Measurements from ENCODE around the gene BUB3.

BUB3 gene

DNA sequence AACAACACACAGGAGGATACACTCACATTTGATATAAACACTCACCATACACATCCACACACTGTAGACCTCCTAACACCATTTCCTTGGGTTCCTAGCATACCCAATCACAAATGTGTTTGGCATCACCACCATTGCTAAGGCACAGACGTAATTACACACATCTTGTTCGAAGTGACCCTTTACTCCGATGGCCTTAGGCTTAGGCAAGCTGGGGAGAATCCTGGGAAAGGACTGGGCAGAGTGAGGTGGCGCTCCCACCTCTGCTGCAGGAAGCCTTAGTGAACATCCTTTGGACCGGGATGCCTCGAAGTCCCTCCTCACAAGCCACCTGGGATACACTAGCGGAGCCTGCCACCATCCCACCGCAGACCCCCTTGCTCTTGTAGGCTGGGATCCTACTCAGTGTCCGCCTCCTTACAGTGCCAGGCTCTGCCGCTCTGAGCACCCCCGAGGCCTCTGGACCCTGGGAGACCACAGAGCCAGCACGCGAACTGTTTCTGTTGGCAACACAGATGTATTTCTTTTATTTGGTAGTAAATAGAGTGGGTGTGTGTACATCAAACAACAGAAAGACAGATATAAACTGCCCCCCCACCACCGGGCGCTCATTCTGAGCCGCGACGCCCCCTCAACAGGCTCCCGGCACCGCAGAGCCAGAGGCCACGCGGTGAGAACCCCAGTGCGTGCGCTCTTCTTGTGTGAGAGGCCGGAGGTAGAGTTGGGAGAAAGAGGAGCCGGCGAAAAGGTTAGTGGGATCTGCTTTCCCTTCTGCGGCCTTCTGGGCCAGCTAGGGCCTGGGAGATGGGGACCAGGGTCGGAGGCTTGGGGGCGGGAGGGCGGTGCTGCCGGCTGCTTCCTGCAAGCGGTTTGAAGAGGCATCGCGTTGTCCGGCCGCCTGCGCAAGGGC is 12.2 kb upstream of the BUB3 start:
- DNase-seq, result no peak

DNA sequence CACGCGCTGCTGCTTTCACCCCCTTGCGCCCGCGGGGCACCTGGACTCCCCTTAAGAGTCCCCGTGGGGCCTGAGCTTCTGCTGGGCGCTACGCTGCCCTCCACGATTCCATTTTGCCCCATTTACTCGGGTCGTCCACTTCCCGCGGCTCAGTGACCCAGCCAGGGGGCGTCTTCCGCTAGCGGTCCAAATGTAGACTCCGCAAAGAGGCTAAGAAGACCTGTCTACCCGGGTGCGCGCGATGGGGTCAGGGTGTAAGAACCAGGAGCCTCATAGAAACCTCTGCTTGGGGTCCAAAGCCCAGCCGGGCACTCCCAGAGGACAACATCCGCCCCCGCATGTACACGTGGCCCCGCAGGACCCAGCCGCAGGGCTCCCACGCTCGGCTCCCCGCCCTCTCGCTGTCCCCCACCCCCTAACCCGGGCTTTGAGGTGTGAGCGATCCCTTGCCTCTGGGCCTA is 11.5 kb upstream of the BUB3 start:
- no peak for DNase-seq

DNA sequence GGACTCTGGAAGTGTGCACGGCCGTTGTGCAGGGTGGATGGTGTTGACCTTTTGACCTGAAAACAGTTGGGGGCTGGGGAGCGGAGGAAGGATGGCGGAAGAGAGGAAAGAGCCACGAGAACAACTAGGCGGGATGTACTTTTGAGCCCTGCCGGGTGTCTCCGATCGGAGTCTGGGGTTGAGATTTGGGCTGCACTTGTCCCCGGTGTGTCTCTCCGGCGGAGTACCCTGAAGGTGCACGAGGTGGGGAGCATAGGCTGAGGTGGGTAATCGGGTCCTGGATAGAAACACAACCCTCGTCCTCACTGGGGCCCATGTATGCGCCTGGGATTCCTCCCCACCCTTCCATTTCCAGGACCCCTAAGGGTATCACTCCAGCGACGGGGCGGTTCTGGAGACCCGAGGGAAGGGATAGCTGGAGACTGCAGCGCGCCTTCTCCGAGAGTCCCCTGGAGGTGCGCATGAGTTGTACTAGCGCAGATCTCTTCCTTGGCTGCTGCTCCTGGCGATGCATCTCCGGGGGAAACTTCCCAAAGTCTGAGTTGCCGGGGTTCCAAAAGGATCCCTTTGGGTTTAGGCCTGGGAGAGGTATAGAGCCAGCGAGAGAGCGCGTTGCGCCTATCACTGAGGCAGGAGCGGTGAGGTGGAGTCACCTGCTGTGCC is 10.9 kb upstream of the BUB3 start:
- no peak for DNase-seq

DNA sequence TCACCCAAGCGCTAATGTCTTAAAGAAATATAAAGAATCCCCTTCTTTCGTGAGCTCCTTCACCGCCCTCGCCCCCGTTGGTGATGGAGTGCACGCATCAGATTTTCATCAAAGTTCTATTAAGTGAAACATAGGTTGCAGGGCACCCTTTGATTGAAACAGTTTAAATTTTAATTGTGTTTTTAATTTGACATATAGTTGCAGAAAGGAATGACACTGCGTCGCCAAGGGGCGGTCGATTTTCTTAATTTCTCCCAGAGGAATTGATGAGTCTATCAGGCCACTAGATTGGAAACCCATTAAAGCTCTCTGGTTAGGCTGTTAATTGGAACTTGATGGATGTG is 10.4 kb upstream of the BUB3 start:
- no peak for DNase-seq

DNA sequence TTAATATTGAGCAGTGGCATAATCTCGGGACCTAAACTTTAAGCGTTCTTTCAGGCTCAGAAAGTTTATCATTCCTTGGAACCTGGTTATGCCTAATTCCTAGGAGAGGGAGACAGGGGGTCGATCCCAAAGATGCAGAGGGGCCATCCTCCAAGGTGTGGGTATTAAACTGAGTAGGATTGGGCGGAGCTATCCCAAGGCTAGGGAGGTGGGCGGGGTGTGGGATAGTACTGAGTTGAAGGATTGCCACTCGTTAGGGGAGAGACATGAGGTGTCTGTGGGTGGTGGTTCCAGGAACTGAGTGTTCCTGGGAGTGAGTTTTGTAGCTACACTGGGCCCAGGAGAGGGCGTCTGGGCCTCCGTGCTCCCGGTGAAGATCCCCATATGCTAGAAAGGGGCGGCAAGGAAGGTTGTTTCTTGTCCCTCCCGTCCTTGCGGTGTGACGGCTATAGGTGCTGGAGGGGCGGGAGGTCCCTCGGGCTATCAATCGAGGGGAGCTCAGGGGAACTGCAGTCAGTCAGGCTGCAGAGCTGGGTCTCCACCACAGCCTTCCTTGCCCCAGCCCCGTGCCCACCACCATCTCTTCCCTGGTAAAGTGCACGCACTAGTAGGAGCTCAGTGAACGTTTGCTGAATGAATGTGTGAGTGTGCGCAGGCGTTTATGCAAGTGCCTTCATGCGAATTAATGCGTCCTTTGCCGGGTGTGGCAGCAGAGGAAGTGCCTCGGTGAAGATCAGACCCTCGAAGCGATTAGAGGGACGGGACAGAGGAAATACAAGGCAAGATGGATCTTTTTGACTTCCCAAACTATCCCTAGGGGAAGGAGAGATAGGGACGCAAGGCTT is 9.3 kb upstream of the BUB3 start:
- no peak for DNase-seq

DNA sequence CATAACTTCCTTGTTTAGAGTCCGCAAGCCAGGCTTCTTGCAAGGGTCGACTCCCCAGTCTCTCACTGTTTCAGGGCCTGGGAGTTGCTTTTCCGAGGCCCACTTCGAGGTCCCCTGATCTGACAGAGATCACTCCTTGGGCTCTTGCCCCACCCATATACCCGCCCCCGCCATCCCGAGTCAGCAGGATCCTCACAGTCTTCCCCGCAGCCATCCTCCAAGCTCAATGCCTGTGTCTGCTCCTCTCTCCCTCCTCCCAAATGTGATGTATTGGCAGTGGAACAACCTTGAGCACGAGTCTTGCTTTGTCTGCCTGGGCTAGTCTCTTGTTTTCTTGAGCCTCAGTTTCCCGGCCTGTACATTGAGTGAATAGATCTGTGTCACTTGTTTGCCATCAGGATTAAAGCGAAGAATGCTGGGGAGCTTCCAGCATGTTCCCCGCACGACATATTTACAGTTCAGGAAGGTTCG is 8.6 kb upstream of the BUB3 start:
- DNase-seq, result no peak

DNA sequence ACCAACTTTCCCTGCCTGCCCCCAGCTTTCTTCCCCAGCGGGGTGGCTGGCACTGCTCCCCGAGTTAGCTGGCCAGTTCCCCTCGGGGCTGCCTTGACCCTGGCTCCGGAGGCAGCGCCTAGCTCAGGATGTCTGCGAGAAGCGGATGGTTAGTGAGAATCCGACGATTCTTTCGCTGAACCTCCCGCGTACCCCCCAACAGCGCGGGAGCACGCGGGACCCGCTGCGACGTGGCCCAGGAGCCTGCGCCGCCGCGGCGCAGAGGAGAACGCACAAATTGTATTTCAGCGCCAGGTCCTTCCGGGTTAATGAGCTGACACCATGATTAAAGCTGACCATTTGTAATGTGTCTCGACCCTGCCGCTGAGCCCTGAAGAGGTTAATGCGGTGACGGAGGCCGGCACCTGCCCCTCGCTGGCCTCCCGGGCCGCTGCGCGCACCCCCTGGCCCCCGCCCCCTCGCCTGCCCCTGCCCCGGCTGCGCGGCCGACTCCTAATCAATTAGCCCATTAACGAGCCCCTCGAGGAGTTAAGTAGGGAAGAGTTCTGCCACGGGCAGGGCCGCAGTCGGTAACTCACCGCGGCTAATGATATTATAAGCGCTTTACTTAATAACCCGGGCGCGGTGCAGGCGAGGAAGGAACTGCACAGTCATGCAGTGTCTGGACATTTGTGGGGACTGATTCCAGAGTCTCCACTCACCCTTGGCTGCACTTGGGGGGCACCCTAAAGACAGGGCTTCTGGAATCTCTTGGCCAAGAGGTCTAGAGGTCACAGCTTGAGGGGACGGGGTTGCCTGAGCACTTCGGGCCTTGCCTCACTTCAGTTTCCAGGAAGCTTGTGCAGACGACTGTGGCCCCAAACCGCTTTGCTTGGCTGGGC is 7.9 kb upstream of the BUB3 start:
- DNase-seq, result no peak

DNA sequence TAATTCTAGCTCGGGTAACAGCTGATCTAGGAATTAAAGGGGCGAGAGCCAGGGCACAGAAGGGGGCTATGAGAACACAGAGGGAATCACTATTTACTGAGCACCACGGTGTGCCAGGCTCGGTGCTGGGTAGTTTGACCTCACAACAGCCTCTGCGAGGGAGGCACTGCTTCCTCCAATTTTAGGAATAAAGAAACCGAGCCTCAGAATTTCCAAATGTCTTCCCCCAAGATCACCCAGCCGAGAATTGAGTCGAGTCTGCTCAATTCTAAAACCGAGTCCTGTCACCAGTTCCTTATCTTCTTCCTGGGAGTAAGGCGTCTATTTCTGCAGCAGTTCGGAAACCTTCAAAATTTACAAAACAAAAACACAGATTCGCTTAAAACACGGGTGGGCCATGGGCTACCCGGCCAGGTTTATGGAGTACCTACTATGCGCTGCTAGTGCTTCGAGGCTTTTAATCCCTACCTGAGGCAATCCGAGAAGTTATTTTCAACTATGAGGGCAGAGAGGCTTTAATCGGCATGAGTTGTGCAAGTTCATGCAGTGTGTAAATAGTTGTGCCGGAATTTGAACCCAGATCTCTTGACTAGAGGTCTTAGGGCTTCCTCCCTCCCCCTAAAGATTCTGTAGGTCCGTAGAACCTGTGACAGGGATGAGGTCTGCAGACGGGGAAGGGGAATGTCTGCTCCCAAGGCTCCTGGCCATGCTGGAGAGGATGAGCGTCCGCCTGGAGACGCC is 7.1 kb upstream of the BUB3 start:
- no peak for DNase-seq

DNA sequence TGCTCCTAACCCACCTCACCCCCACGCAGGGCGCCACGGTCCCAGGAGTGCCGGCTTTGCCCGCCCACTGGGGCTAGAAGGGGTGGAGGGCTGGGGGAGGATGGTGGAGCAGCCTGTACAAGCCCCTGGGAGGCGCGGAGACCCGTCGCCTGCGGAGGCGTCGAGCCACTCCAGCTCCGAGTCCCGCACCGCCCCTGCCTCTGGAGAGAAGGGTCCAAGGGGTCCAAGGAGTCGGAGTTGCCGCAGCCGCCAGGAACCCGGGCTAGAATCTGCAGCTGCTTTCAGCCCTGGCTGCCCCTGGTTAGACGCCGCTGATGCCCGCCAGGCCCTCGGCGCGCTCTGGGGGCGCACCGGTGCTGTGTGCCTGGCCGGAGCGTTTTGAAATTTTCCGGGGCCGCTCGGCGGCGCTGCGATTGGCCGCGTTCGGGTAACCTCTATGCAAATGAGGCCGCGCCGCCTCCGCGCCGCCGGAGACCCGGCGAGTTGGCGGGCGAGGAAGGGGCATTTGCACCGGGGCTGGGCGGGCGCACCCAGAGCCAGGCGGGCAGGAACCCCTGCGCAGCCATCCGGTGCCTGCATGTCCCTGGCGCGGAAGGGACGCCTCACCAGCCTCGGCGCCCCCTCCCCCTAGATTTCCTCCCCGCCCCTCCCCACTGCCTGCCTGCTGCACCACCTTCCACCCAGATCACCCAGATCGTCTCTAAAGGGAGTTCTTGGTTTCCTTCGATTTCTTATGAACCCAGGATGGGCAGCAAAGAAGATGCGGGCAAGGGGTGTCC is 6.4 kb upstream of the BUB3 start, which contains the start of gene HMX2:
Gene HMX2, plus strand, starts transcription at position 502 of the 779 bp plus-strand sequence. Its CDS starts 243 bp downstream, at position 745.
- DNase-seq, result no peak

DNA sequence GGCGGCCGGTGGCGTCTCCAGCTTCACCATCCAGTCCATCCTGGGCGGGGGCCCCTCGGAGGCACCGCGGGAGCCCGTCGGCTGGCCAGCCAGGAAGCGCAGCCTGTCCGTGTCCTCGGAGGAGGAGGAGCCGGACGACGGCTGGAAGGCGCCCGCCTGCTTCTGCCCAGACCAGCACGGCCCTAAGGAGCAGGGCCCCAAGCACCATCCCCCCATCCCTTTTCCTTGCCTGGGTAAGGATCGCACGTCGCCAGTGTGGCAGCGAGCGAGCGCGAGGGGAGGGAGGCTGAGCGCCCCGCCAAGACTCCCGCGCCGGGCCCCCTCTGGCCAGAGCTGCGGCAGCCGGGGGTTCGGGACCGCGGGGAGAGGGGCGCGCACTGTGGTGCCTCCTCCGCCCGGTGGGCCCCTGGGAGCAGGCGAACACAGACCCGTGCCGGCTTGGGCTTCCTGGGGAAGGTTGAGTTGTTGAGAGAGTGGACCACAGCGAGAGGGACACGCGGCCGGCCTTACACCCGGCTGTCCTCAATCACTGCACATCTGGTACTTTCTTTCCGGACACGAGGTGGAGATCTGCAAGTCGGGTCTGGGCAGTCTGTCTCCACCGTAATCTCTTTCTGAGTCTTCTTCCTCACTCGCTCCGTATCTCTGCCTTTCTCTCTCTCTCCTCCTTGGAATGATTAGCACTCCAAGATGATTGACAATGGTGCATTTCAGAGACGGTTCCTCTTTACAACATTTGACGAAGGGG is 5.6 kb upstream of the BUB3 start:
- DNase-seq, result no peak

DNA sequence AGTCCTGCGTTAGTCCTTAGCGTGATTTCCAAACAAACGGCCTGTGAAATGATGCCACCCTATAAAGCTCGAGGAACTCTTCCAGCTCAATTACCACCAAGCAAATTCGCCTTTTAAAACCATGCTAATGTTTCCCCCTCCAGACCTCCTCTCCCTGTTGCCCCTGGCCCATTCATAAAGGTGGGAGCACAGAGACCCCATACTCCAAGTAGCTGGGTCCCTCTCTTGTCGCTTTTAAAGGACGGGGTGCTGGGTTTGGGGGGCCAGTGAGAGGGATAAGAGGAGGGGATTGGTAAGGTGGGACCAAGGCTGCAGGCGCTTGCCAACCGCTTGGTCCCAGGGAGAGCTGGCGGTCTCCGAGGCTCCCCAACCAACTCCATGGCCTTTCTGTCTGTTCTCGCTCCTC is 5.0 kb upstream of the BUB3 start:
- no peak for DNase-seq

DNA sequence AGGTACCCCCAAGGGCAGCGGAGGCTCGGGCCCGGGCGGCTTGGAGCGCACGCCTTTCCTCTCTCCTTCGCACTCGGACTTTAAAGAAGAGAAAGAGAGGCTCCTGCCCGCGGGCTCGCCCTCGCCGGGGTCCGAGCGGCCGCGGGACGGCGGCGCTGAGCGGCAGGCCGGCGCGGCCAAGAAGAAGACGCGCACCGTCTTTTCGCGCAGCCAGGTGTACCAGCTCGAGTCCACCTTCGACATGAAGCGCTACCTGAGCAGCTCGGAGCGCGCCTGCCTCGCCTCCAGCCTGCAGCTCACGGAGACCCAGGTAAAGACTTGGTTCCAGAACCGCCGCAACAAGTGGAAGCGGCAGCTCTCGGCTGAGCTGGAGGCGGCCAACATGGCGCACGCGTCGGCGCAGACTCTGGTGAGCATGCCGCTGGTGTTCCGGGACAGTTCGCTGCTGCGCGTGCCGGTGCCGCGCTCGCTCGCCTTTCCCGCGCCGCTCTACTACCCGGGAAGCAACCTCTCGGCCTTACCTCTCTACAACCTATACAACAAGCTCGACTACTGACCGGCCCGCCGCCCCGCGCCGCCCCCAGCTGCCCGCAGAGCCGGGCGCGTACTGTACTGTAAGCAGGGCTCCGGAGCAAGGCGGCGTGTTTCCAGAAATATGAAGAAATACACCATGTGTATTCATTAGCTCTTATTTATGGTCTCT is 4.5 kb upstream of the BUB3 start:
- DNase-seq, result no peak

DNA sequence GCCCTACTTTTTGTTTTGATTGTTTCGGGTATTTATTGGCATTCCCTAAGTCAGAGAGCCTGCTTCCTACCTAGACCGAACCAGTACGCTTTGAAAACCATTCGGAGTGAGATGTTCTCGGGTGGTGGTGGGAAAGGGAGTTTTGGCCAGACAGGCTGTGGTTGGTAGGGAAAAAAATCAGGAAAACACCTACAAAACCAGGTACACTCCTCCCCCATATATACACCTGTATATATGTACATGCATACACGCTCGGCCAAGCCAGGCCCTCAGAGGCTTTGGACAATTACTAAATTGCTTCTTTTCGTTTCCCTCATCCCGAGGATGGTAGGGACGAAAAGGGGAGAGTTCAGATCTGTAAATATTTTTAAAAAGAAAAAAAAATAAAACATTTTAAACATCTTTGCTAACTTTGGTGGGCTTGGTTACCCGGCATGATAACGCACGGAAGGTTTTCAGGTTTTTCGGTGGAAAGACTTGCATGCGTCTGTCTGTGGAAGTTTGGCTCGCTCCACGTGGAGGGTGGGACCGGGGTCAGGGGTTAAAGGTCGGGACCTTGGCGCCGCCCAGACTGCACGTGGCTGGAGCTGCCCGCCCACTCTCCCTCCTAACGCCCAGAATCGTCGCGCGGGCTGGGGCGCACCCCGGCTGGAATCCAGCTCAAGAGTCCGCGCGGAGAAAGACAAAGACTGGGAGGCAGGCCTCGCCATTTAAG is 3.8 kb upstream of the BUB3 start:
- no peak for DNase-seq

DNA sequence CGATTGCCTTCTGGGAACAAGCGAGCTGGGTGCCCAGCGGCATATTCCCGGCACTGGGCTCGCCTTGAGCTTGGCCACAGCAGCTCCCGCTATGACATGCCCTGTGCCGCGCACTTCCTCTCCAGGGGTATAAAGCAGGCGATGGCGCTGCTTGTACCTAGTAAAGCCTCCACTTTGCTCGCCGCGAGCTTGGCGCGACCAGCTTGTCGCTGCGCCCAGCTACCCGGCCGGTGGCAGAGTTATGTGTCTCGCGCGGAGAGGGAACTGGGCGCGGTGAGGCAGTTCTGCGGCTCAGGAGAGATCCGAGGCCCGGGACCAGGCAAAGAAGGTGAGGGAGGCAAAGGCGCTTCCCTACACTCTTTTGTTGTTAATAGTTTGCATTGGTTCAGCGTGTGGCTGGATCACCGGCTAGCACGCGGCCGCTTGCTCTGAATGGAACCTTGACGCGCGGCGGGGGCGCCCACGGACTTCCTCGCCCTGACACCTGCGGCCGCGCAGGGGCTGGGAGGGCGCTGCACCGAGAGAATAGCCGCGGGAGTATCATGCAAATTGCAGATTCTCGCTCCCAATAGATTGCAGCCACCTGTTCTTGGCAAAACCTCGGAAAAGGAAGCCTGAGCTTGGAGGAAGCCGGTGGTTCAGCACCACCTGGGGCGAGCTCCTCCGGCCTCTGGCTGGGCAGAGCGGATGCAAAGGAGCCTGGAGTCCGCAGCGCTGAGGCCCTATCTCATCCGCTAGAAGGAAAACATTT is 3.0 kb upstream of the BUB3 start:
- no peak for DNase-seq

DNA sequence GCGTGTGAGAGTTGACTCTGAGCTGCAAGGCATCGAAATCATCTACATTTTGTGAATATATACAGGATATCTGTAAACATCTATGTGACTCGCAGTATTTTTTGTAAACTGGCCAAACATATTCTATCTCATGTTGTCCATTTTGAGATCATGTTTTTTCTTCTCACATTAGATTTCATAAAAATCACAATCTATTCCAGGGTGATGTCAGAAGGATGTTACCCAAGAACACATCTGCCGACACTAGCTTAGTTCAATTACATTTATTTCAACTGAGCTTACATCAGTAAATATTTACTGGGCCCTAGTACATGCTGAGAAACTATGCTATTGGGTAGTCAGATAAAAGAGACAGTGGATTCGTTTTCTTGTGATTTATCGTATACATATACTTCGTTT is 2.5 kb upstream of the BUB3 start:
- no peak for DNase-seq

DNA sequence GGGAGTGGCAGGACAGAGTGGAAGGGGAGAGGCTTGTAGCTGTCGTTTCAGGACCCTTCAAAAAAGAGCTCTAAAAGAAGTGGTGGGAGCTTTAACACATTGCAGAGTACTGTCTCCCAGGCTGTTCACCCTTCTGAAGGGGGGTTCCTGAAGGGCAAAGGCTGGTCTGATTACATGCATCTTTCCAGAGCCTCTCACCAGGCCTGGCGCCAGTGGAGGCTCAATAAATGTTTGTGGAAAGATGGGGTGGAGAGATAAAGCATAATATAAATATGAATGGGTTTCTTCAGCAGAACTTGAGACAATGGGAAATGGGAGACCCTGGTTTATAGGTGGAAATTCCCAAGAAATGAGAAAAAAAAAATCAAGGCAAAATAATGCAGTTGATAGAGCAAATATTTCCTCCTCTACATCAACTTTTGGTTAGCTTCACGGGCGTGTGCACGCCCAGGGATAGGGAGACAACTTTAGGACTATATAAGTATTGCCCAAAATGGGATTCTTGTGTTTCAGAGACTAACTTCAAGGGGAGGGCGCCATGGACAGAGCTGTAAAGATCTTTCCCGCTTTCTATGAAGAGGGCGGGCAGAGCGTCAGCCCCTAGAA is 613 bp upstream of the BUB3 start:
- DNase-seq, result no peak
